NCI-H1092 (cell line): ENCODE data around the gene GLYATL3.

Source experiments
- DNase-seq: peaks from one replicate; lab custom pipeline; 2025; lab: John Stamatoyannopoulos, UW

GLYATL3 gene

GRCh38 chr6:49514571-49515484 is 15.1 kb downstream of the GLYATL3 start:
- DNase-seq, result no peak

DNA sequence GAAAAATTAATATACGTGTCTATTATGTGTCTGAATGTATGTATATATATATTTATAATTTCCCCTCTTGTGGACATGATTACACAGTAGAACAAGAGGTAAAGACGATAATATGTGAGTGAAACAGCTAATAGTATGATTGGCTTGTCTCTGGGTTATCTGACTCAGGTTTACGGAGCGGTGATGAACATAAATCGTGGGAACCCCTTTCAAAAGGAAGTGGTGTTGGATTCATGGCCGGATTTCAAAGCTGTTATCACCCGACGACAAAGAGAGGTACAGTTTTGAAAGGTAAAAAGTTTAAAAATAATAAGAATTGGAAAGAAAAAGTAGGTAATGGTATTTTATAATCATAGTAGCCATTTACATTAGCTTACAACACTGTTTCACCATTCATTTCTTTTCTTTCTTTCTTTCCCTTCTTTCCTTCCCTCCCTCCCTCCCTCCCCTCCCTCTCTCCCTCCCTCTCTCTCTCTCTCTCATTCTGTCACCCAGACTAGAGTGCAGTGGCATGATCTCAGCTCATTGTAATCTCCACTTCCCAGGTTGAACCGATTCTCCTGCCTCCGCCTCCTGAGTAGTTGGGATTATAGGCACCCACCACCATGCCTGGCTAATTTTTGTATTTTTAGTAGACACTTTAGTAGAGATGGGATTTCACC is 15.9 kb downstream of the GLYATL3 start:
- no peak for DNase-seq

- no peak for DNase-seq
Observed at GRCh38 chr6:49516147-49516505, 16.4 kb downstream of the GLYATL3 start.

GRCh38 chr6:49517919-49518318 is 18.2 kb downstream of the GLYATL3 start:
- DNase-seq, result no peak

GRCh38 chr6:49519660-49520059 is 19.9 kb downstream of the GLYATL3 start:
- no peak for DNase-seq

- DNase-seq, result peak; percentile 2
Observed at GRCh38 chr6:49522710-49523593, 23.2 kb downstream of the GLYATL3 start.

GRCh38 chr6:49523901-49524300 is 24.2 kb downstream of the GLYATL3 start:
- no peak for DNase-seq

GRCh38 chr6:49524541-49524940 is 24.8 kb downstream of the GLYATL3 start:
- no peak for DNase-seq

GRCh38 chr6:49526598-49526997 is 26.9 kb downstream of the GLYATL3 start:
- no peak for DNase-seq

DNA sequence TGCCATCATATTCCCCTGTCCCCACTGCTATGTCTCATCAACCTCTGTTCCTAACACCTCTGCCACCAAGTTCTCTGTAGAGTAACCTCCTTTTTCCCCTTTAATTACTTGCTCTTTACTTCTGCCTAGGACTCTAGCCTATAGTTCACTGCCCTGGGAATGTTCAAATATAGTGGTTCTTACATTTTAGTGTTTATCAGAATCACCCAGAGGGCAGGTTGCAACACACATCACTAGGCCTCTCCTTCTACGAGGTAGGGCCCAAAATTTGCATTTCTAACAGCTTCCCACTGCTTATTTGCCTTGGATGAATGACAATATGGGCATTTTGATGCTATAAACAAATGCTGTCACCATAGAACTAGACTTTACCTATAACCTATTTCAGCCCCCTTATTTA is 27.6 kb downstream of the GLYATL3 start:
- DNase-seq, result no peak

DNA sequence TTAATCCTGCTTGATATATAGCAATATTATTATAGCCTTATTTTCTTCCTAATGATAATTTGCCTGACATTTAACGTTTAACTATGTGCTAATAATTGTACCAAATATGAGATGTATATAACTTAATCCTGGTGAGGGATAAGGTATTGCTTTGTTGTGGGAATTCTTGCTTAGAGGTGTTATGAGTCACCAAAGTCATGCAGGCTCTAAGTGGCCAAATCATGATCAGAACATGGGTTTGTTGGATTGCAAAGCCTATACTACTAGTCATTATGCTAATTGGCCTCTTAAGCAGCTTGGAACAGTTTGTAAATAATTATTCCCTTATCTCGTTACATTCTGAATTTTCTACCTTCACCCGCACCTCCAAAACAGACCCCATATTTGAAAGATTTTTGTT is 28.8 kb downstream of the GLYATL3 start:
- no peak for DNase-seq

- no peak for DNase-seq
Observed at GRCh38 chr6:49530141-49530776, 30.5 kb downstream of the GLYATL3 start.

DNA sequence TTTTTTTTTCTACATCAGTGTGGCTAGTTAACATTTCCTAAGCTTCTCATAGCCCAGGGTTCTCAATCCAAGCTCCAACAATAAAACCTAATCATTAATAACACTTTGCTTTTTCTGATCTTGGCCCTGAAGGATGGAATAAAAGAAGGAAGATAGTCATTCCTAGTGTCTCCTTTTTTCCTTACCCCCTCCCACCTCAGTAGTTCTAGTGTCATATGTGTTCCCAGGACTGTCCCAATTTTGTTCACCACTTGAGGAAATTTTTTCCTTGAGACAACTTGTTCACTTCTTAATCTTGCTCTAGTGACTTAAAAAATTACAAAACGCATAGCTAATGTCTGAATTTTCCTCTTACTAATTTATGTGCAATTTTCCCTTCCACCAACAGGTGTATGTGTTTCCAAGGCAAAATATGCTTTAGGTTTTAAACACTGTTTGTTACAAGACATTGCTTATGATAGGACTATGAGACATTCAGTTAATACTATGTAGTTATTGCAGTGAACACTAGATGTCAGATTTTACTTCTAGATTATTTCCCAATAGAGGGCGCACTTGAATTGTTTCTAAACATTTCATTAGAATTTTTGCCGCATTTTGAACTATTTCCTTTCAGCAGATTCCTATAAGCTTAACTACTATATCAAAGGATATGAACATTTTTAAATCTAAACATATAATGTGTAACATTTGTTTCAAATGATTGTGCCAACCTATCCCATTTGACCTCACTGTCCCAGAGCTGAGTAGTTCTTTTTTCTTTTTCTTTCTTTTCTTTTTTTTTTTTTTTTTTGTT is 32.2 kb downstream of the GLYATL3 start:
- peak; percentile 45 for DNase-seq

DNA sequence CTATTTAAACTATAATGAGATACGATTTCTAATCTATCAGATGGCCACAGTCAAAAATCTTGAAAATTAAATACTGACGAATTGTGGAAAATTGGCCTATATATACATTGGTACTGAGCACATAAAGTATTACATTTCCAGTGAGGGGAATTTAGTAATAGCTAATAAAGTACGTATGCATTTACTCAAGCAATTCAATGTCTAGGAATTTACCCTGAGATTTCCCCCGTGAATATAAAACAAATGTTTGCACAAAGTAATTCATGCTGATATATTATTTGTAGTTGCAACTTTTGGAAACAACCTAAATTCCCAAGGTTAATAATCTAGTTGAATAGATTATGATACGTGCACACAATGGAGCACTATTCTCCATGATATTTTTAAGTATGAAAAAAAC is 36.1 kb downstream of the GLYATL3 start:
- no peak for DNase-seq

DNA sequence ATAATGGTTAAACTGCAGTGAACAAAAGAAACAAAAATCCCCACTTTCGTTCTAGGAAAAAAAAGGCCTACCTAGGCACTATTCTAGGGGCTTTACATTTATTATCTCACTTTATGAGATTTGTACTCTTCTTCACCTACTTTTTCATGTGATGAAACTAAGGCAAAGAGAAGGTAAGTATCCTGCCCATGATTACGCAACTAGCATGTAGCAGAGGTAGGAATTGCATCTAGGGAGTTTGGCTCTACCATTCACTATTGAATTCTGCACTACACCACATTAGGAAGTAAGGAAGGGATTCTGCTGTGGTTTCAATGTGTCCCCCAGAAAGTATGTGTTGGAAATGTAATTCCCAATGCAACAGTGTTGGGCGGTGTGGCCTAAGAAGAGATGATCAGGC is 39.4 kb downstream of the GLYATL3 start:
- no peak for DNase-seq

- DNase-seq, result no peak
Observed at GRCh38 chr6:49540614-49541013, 40.9 kb downstream of the GLYATL3 start.

- DNase-seq, result no peak
Observed at GRCh38 chr6:49541210-49541724, 41.5 kb downstream of the GLYATL3 start.

- DNase-seq, result peak; percentile 7
Observed at GRCh38 chr6:49541936-49542335, 42.2 kb downstream of the GLYATL3 start.

- no peak for DNase-seq
Observed at GRCh38 chr6:49543087-49543858, 43.5 kb downstream of the GLYATL3 start.

DNA sequence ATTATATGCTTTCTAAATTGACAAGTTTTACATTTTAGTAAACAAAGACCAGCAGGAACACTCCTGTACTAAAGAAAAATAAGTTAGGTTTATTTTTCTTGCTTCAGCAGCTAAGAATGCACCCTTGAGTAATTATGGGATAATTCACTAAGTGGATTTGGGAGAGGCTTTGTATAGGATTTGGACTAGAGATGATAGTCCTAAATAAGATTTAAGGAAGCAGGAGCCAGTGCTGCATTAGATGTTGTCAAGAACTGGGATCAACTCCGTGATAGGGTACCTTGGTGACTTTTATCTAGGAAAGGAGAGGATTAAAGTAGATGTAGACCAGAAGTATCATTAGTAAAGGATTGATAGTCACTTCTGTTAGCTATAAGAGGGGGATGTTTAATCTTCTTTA is 46.6 kb downstream of the GLYATL3 start:
- DNase-seq, result no peak
